B cell (primary cell): Measurements from ENCODE around the gene SNX12. TPM values are rescaled to one million over a fixed set of nuclear protein-coding genes. Genes with fewer than 3 reads are reported as not detected.
A peak's percentile ranks its signal among the peaks of the same experiment; 100 is the strongest.

Experiments used
- ATAC-seq: fragments of 200-7000 bp; cut with Tn5 transposase; one replicate; pipeline ENCODE4 v1.10.0; 2021; ENCODE audit warnings: low read depth, mild to moderate bottlenecking, moderate number of reproducible peaks, moderate library complexity
- CTCF ChIA-PET: fragments of 350-600 bp; sonication (Branson Sonifier 250); formaldehyde crosslinking; loops from one replicate; lab custom pipeline; 2021; ENCODE audit warnings: antibody characterized with exemption, inconsistent platforms; lab: Charles Lee
- POLR2A ChIA-PET: fragments of 350-600 bp; sonication (Branson Sonifier 250); formaldehyde crosslinking; loops from one replicate; lab custom pipeline; 2021; ENCODE audit warnings: antibody characterized with exemption; lab: Charles Lee
- DNase-seq: peaks from one replicate; pipeline ENCODE4 v3.0.0; 2013
- H2AFZ ChIP-seq: 2 replicates; pipeline ENCODE4 v1.6.1; 2012; ENCODE audit warnings: mild to moderate bottlenecking, low read depth, low read length; ENCODE audit not compliant: insufficient read depth, poor library complexity, severe bottlenecking
- H3K27ac ChIP-seq, 2 donors: 1 replicate in 1 of 2; 2 replicates in 1 of 2; pipeline ENCODE4 v1.5.1; 2012 to 2013; ENCODE audit warnings: low read length in 2 of 2, mild to moderate bottlenecking in 2 of 2, moderate library complexity in 1 of 2
- H3K27me3 ChIP-seq, 4 experiments: fragments of 200-600 bp in 1 of 4; sonication (generic) in 1 of 4; replicated peaks in 1 of 4; 1 replicate in 2 of 4; 2 replicates in 2 of 4; pipeline versions ENCODE4 v1.6.1 to v1.7.0; 2013 to 2016; ENCODE audit warnings: low read length in 3 of 4, mild to moderate bottlenecking in 2 of 4, mixed read lengths in 1 of 4, moderate library complexity in 1 of 4; ENCODE audit not compliant: insufficient read depth in 4 of 4, control insufficient read depth in 3 of 4; ENCODE audit errors: control extremely low read depth in 1 of 4
- H3K36me3 ChIP-seq, 2 experiments: replicated peaks in 1 of 2; 1 replicate in 1 of 2; 2 replicates in 1 of 2; pipeline versions ENCODE4 v1.6.1 to v1.7.1; 2013; ENCODE audit warnings: low read length in 1 of 2; ENCODE audit not compliant: insufficient read depth in 2 of 2, control insufficient read depth in 1 of 2; ENCODE audit errors: control extremely low read depth in 1 of 2, extremely low read depth in 1 of 2
- H3K4me1 ChIP-seq, 2 donors: fragments of 200-600 bp in 1 of 2; sonication (generic) in 1 of 2; 1 replicate in 1 of 2; 2 replicates in 1 of 2; pipeline versions ENCODE4 v1.5.1 to v1.6.1; 2013 to 2017; ENCODE audit warnings: low read length in 2 of 2; ENCODE audit not compliant: control insufficient read depth in 2 of 2, insufficient read depth in 2 of 2
- H3K4me2 ChIP-seq: replicated peaks from 2 replicates; pipeline ENCODE3; 2012; ENCODE audit warnings: mild to moderate bottlenecking, low read depth, low read length; ENCODE audit not compliant: poor library complexity, severe bottlenecking
- H3K4me3 ChIP-seq, 5 experiments: fragments of 200-600 bp in 1 of 5; sonication (generic) in 1 of 5; 1 replicate in 3 of 5; 2 replicates in 2 of 5; pipeline versions ENCODE4 v1.5.1 to v1.7.0; 2011 to 2016; ENCODE audit warnings: low read length in 4 of 5, mild to moderate bottlenecking in 4 of 5, low read depth in 2 of 5, control low read depth in 1 of 5, moderate library complexity in 1 of 5; ENCODE audit not compliant: insufficient read depth in 1 of 5; ENCODE audit errors: control extremely low read depth in 1 of 5, extremely low read depth in 1 of 5
- H3K79me2 ChIP-seq: fragments of 200-600 bp; sonication (generic); one replicate; pipeline ENCODE4 v1.6.0; 2016; ENCODE audit warnings: low read length; ENCODE audit not compliant: control insufficient read depth, insufficient read depth
- H3K9ac ChIP-seq: fragments of 200-600 bp; sonication (generic); 2 replicates; pipeline ENCODE4 v1.6.1; 2017; ENCODE audit warnings: mild to moderate bottlenecking, low read length, moderate library complexity
- H3K9me3 ChIP-seq, 3 donors: one replicate each; pipeline versions ENCODE4 v1.6.1 to v1.7.1; 2013; ENCODE audit warnings: low read length in 2 of 3; ENCODE audit not compliant: control insufficient read depth in 2 of 3, insufficient read depth in 1 of 3; ENCODE audit errors: control extremely low read depth in 1 of 3
- H4K20me1 ChIP-seq: 2 replicates; pipeline ENCODE4 v1.6.0; 2012; ENCODE audit warnings: mild to moderate bottlenecking, low read length; ENCODE audit not compliant: insufficient read depth, control insufficient read depth, poor library complexity, severe bottlenecking
- H3K27ac Mint-ChIP-seq: one replicate; pipeline ENCODE4 v1.8.0; 2021; ENCODE audit warnings: mixed read lengths
- H3K27me3 Mint-ChIP-seq: one replicate; pipeline ENCODE4 v1.8.0; 2021; ENCODE audit warnings: mixed read lengths
- H3K4me1 Mint-ChIP-seq: one replicate; pipeline ENCODE4 v1.8.0; 2021; ENCODE audit warnings: mixed read lengths
- H3K4me3 Mint-ChIP-seq: one replicate; pipeline ENCODE4 v1.8.0; 2021; ENCODE audit warnings: mixed read lengths
- H3K9me3 Mint-ChIP-seq: one replicate; pipeline ENCODE4 v1.8.0; 2022; ENCODE audit warnings: mixed read lengths; ENCODE audit not compliant: insufficient read depth
- EZH2 ChIP-seq: IDR thresholded peaks from 2 replicates; pipeline ENCODE4 v1.6.1; 2012; ENCODE audit warnings: borderline replicate concordance, low read depth, mild to moderate bottlenecking, moderate library complexity, low read length; ENCODE audit not compliant: insufficient read depth, poor library complexity, severe bottlenecking
- WGBS: methylation state at CpG from one replicate; pipeline ENCODE4 v1.1.5; 2013; ENCODE audit warnings: missing lambda C conversion rate; ENCODE audit not compliant: insufficient coverage; 5-methylcytosine and 5-hydroxymethylcytosine counted together
- intact Hi-C: fragments of 100-400 bp; cut with micrococcal nuclease; formaldehyde crosslinking; loops from one replicate; pipeline ENCODE4 v1.10.0; 2022
- polyA plus RNA-seq: library from polyadenylated mRNA; depleted of rRNA; stranded (reverse); fragments of >200 nt; gene quantifications from 2 replicates; pipeline ENCODE4 v1.2.3, GENCODE V29; 2012
- total RNA-seq, 2 donors: library from RNA; stranded (reverse); fragments of 120-200 nt in 1 of 2; gene quantifications; 1 replicate in 1 of 2; 2 replicates in 1 of 2; pipeline versions ENCODE4 v1.2.3 to v1.2.4, GENCODE V29; 2013 to 2022
- TF ChIP-seq, protein P1 (sequence below): fragments of 200-600 bp; IDR thresholded peaks from one replicate; pipeline ENCODE4 v1.8.0; 2022; ENCODE audit warnings: antibody characterized with exemption, mild to moderate bottlenecking

The SNX12 gene
- total and polyA plus RNA-seq, 2 donors (not counting 1 experiment from before 2014, with no cell fraction given) = 10.5 to 42.9 TPM

DNA sequence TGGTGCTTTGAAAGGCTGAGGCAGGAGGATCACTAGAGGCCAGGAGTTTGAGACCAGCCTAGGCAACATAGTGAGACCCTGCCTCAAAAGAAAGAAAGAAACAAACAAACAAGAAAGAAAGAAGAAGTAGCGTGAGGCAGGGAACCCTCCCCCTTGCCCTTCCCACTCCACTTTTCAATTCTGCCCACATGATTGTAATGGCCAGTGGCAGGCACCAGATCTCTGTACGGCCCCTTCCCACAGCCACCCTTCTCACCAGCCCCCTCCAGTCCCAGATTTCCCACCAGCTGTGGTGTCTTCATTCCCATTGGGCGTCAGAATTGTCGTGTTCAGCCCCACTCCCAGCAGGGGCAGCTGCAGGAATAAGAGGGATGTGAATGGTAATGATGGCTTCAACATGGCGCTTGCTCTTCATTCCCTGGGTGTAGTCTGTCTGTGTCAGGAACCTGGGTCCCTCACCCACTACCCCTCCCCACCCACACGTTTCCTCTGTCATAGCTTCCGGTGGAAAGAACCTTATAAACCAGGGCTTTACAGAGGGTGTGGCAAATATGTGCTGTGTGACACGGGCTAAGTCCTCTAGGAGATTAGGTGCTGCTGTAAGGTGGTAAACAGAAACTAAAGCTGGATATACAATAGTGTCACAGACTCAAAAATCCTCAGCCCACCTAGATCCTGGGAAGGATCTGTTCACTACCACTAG is 43.2 kb upstream of the SNX12 start, which contains the start of gene IL2RG:
IL2RG (minus strand) TSS at position 437 of the 703 bp plus-strand sequence; CDS start at position 399, 38 bp downstream.
- H3K27me3 ChIP-seq = no peaks in the 10 kb centered on the region
- 0% methylated on average over 1 of the region's 8 CpGs for WGBS
- POLR2A ChIA-PET = interaction anchor here (0.6 to 3.4 kb wide), 9 partner anchors 9 to 254 kb away, joined by 3 to 29 read pairs (median 3); partner anchors contain the start of genes TAF1 and ZMYM3
- H3K27me3 Mint-ChIP-seq = no peaks in the 10 kb centered on the region
- peak within 1 kb of the TSS; percentile 46 for H2AFZ ChIP-seq
- peak within 1 kb of the TSS; percentile 99 for H3K27ac Mint-ChIP-seq
- peaks cover 0 to 33% of the 10 kb centered on the region in 2 experiments for H3K36me3 ChIP-seq
- CTCF ChIA-PET = interaction anchor here (1.0 to 4.7 kb wide), 6 partner anchors 8 to 19 kb away, joined by 4 to 33 read pairs (median 6); partner anchors contain the start of gene FOXO4
- peak within 1 kb of the TSS; percentile 85 for H3K4me2 ChIP-seq
- H3K4me1 ChIP-seq = peaks cover 53 to 65% of the 10 kb centered on the region in 2 donors
- DNase-seq = peak; percentile 90
- H3K9ac ChIP-seq = peak within 1 kb of the TSS; percentile 86
- peaks cover 63% of the 10 kb centered on the region for H3K4me1 Mint-ChIP-seq
- no peaks in the 10 kb centered on the region for H3K9me3 ChIP-seq
- peak; percentile 93 for ATAC-seq
- intact Hi-C loops = loop anchor here (1.0 to 5.0 kb wide), 4 partner anchors 8 to 143 kb away; partner anchors contain the start of gene ZMYM3
- TF ChIP-seq EZH2 = no peak
- TF ChIP-seq, protein P1, sequence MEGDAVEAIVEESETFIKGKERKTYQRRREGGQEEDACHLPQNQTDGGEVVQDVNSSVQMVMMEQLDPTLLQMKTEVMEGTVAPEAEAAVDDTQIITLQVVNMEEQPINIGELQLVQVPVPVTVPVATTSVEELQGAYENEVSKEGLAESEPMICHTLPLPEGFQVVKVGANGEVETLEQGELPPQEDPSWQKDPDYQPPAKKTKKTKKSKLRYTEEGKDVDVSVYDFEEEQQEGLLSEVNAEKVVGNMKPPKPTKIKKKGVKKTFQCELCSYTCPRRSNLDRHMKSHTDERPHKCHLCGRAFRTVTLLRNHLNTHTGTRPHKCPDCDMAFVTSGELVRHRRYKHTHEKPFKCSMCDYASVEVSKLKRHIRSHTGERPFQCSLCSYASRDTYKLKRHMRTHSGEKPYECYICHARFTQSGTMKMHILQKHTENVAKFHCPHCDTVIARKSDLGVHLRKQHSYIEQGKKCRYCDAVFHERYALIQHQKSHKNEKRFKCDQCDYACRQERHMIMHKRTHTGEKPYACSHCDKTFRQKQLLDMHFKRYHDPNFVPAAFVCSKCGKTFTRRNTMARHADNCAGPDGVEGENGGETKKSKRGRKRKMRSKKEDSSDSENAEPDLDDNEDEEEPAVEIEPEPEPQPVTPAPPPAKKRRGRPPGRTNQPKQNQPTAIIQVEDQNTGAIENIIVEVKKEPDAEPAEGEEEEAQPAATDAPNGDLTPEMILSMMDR = no peak
- H3K27ac ChIP-seq = peak within 1 kb of the TSS; percentile 98
- no peaks in the 10 kb centered on the region for H4K20me1 ChIP-seq
- peak within 1 kb of the TSS; percentile 75 to 90 (median 82) for H3K4me3 ChIP-seq
- H3K79me2 ChIP-seq = peaks cover 56% of the 10 kb centered on the region
- H3K4me3 Mint-ChIP-seq = peak within 1 kb of the TSS; percentile 98
- H3K9me3 Mint-ChIP-seq = no peaks in the 10 kb centered on the region

DNA sequence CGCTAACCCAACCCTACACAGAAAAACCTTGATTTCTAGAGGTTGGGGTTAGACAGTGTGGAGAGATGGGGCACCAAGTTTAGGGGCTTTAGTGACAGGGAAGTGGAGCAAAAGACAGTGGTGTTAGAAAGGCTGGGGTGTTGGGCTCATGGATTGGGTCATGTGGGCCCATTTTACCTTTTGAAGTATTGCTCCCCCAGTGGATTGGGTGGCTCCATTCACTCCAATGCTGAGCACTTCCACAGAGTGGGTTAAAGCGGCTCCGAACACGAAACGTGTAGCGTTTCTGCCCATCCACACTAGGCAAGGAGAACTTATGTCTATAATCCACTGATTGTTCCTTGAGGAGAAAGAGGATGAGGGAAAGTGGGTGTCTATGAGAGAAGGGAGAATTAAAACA is 40.9 kb upstream of the SNX12 start:
- H3K4me3 ChIP-seq = peak overlapping the region; percentile 26 to 90 (median 82)
- ATAC-seq (no peak), DNase-seq (no peak)
- TF ChIP-seq EZH2 = no peak
- TF ChIP-seq, protein P1 = no peak
- H3K9me3 ChIP-seq = no peaks in the 10 kb centered on the region
- H3K4me2 ChIP-seq = peak overlapping the region; percentile 85
- Mint-ChIP-seq H3K27me3 (no peaks in the 10 kb centered on the region), H3K4me1 (peaks cover 79% of the 10 kb centered on the region), H3K27ac (peak overlapping the region; percentile 99), H3K9me3 (no peaks in the 10 kb centered on the region), H3K4me3 (peak overlapping the region; percentile 98)
- no peak overlapping the region for H2AFZ ChIP-seq
- no CpG with 5 or more reads among the region's 6 CpGs for WGBS
- POLR2A ChIA-PET = no interaction called here
- intact Hi-C loops = no loop called here
- peak overlapping the region in 1 of 2 donors; percentile 98 for H3K27ac ChIP-seq
- CTCF ChIA-PET = no interaction called here
- H3K36me3 ChIP-seq = peaks cover 0 to 33% of the 10 kb centered on the region in 2 experiments
- no peaks in the 10 kb centered on the region for H4K20me1 ChIP-seq
- peaks cover 46% of the 10 kb centered on the region for H3K79me2 ChIP-seq
- no peaks in the 10 kb centered on the region for H3K27me3 ChIP-seq
- H3K4me1 ChIP-seq = peaks cover 71 to 86% of the 10 kb centered on the region in 2 donors
- H3K9ac ChIP-seq = peak overlapping the region; percentile 86
